Uterus (tissue), 2 donors: Measurements from ENCODE around the gene GMDS.

Experiments
- CTCF ChIP-seq, 4 experiments: fragments of 200-600 bp in 2 of 4; fragments of 450-650 bp in 2 of 4; sonication (generic) in 2 of 4; IDR thresholded peaks; one replicate each; pipeline ENCODE4 v1.5.1; 2016 to 2019; ENCODE audit warnings: antibody characterized with exemption in 4 of 4, mild to moderate bottlenecking in 2 of 4, moderate library complexity in 1 of 4
- POLR2A ChIP-seq, 2 donors: fragments of 450-650 bp; IDR thresholded peaks; one replicate each; pipeline ENCODE4 v1.6.1; 2016; ENCODE audit warnings: antibody characterized with exemption in 2 of 2, mild to moderate bottlenecking in 1 of 2, moderate library complexity in 1 of 2

GRCh38 chr6:2263896-2264295, 18.5 kb upstream of the GMDS start:
- TF ChIP-seq CTCF (IDR thresholded peaks at IDR 0.05) (no peak), POLR2A (IDR thresholded peaks at IDR 0.05) (no peak)
